Measurements from ENCODE around the gene IGF1R.

DNA sequence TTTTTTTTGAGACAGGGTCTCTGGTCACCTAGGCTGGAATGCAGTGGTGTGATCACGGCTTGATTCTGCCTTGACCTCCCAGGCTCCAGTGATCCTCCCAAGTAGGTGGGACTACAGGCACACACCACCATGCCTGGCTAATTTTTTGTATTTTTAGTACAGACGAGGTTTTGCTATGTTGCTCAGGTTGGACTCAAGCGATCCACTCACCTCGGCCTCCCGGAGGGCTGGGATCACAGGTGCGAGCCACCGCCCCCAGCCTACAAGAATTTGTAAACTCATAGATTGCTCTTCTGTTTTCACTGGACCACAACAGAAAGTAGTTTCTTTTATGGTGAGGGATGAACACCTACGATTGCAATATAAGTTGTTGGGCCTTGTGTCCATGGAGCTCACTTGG lies 7.4 kb downstream of the IGF1R start:
- TF ChIP-seq, protein P1, sequence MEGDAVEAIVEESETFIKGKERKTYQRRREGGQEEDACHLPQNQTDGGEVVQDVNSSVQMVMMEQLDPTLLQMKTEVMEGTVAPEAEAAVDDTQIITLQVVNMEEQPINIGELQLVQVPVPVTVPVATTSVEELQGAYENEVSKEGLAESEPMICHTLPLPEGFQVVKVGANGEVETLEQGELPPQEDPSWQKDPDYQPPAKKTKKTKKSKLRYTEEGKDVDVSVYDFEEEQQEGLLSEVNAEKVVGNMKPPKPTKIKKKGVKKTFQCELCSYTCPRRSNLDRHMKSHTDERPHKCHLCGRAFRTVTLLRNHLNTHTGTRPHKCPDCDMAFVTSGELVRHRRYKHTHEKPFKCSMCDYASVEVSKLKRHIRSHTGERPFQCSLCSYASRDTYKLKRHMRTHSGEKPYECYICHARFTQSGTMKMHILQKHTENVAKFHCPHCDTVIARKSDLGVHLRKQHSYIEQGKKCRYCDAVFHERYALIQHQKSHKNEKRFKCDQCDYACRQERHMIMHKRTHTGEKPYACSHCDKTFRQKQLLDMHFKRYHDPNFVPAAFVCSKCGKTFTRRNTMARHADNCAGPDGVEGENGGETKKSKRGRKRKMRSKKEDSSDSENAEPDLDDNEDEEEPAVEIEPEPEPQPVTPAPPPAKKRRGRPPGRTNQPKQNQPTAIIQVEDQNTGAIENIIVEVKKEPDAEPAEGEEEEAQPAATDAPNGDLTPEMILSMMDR (IDR thresholded peaks at IDR 0.05; ENCODE audit: borderline replicate concordance, extremely low read depth, low read length, poor library complexity, severe bottlenecking): no peak
- no peak for TF ChIP-seq EZH2 (IDR thresholded peaks at IDR 0.05; ENCODE audit: borderline replicate concordance, low read depth, low read length, severe bottlenecking)

Data from DND-41 (cell line).